WI38 (cell line): ENCODE measurements around the gene FER.
A peak's percentile ranks its signal among the peaks of the same experiment; 100 is the strongest.

Experiments used
- H3K4me3 ChIP-seq: 2 replicates; pipeline ENCODE4 v1.5.1; 2011; ENCODE audit warnings: low read depth, mild to moderate bottlenecking, control low read depth, low read length
- CTCF ChIP-seq: IDR thresholded peaks from 2 replicates; pipeline ENCODE4 v1.5.1; 2012; ENCODE audit warnings: low read depth, mild to moderate bottlenecking, control low read depth, low read length

Gene FER

GRCh38 chr5:109102096-109102690 lies 354.5 kb downstream of the FER start:
- H3K4me3 ChIP-seq = no peak overlapping the region
- TF ChIP-seq CTCF = no peak

GRCh38 chr5:109105631-109106267 lies 358.1 kb downstream of the FER start:
- TF ChIP-seq CTCF = no peak
- peak overlapping the region; percentile 8 for H3K4me3 ChIP-seq

GRCh38 chr5:109111680-109112079 lies 364.0 kb downstream of the FER start:
- no peak overlapping the region for H3K4me3 ChIP-seq
- no peak for TF ChIP-seq CTCF

- TF ChIP-seq CTCF = no peak
- no peak overlapping the region for H3K4me3 ChIP-seq
Measured at GRCh38 chr5:109113608-109114007, 365.9 kb downstream of the FER start.

GRCh38 chr5:109121225-109121624 lies 373.5 kb downstream of the FER start:
- no peak for TF ChIP-seq CTCF
- H3K4me3 ChIP-seq = no peak overlapping the region

- no peak for TF ChIP-seq CTCF
- H3K4me3 ChIP-seq = no peak overlapping the region
Measured at GRCh38 chr5:109125755-109126429, 378.2 kb downstream of the FER start.

GRCh38 chr5:109126481-109126880 lies 378.8 kb downstream of the FER start:
- no peak overlapping the region for H3K4me3 ChIP-seq
- no peak for TF ChIP-seq CTCF
